ENCODE data around the gene ADGRA3.

ADGRA3 gene

GRCh38 chr4:22434895-22435294 lies 81.0 kb downstream of the ADGRA3 start:
- CTCF ChIA-PET, result interaction anchor here (0.7 kb wide), 1 partner anchor 9 kb away, joined by 3 read pairs; no protein-coding TSS in a partner anchor
- peak; percentile 39 for TF ChIP-seq CTCF (IDR thresholded peaks at IDR 0.05; ENCODE audit: control extremely low read depth, extremely low read depth, low read depth, missing control alignments)
- POLR2A ChIA-PET, result no interaction called here
- DNase-seq (ENCODE audit: extremely low spot score), result no peak

- CTCF ChIA-PET, result interaction anchor here (1.6 kb wide), 1 partner anchor 20 kb away, joined by 4 read pairs; no protein-coding TSS in a partner anchor
- no peak for TF ChIP-seq CTCF (IDR thresholded peaks at IDR 0.05; ENCODE audit: control extremely low read depth, extremely low read depth, low read depth, missing control alignments)
- no peak for DNase-seq (ENCODE audit: extremely low spot score)
- POLR2A ChIA-PET, result no interaction called here
Measured at GRCh38 chr4:22430626-22431025, 85.2 kb downstream of the ADGRA3 start.

GRCh38 chr4:22428441-22428840 lies 87.4 kb downstream of the ADGRA3 start:
- CTCF ChIA-PET, result interaction anchor here (2.2 kb wide), 1 partner anchor 11 kb away, joined by 6 read pairs; no protein-coding TSS in a partner anchor
- no peak for TF ChIP-seq CTCF (IDR thresholded peaks at IDR 0.05; ENCODE audit: control extremely low read depth, extremely low read depth, low read depth, missing control alignments)
- DNase-seq (ENCODE audit: extremely low spot score), result no peak
- POLR2A ChIA-PET, result no interaction called here

GRCh38 chr4:22427675-22428074 lies 88.2 kb downstream of the ADGRA3 start:
- no peak for DNase-seq (ENCODE audit: extremely low spot score)
- POLR2A ChIA-PET, result no interaction called here
- CTCF ChIA-PET, result interaction anchor here (1.1 to 2.2 kb wide), 2 partner anchors 11 to 12 kb away, joined by 3 to 6 read pairs; no protein-coding TSS in a partner anchor
- TF ChIP-seq CTCF (IDR thresholded peaks at IDR 0.05; ENCODE audit: control extremely low read depth, extremely low read depth, low read depth, missing control alignments), result no peak

GRCh38 chr4:22420291-22420690 lies 95.6 kb downstream of the ADGRA3 start:
- CTCF ChIA-PET, result no interaction called here

GRCh38 chr4:22417408-22417807 lies 98.5 kb downstream of the ADGRA3 start:
- ChIA-PET POLR2A (no interaction called here), CTCF (interaction anchor here (1.6 to 2.0 kb wide), 3 partner anchors 11 to 28 kb away, joined by 4 to 8 read pairs (median 6); no protein-coding TSS in a partner anchor)
- no peak for DNase-seq (ENCODE audit: extremely low spot score)
- TF ChIP-seq CTCF (IDR thresholded peaks at IDR 0.05; ENCODE audit: control extremely low read depth, extremely low read depth, low read depth, missing control alignments), result no peak

More at GRCh38 chr4:22420291-22420690, 95.6 kb downstream of the ADGRA3 start:
- no peak for TF ChIP-seq CTCF (IDR thresholded peaks at IDR 0.05; ENCODE audit: control extremely low read depth, extremely low read depth, low read depth, missing control alignments)
- DNase-seq (ENCODE audit: extremely low spot score), result no peak
- POLR2A ChIA-PET, result no interaction called here
